HG03108 (cell line): ENCODE results near the gene CHORDC1.
"Not testable (repeated sequence)": the region's sequence is repeated elsewhere in the genome, so short reads cannot be mapped to it uniquely, and the experiment has no call there.

Source experiments
- ATAC-seq: cut with Tn5 transposase; IDR thresholded peaks from one replicate; pipeline ENCODE4 v1.9.1; 2021; ENCODE audit warnings: moderate library complexity; ENCODE audit not compliant: unreplicated experiment

CHORDC1 gene

DNA sequence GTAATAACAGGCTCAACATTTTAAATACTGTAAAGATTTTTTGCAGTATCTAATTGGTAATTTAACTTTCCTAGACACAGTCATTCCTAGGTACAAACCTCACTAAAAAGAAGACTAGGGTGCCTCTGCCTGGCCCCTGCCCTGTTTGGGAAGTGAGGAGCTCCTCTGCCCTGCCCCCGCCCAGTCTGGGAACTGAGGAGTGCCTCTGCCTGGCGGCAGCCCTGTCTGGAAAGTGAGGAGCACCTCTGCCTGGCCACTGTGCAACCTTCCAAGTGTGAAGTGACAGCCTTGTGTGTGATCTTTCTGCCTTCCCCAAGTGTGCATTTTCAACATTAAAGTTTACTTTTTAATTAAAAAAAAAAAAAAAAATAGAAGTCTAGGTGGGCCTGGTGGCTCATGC is 4.2 kb downstream of the CHORDC1 start:
- ATAC-seq, result no peak

- no peak for ATAC-seq
Observed at GRCh38 chr11:90216611-90217010, 6.2 kb downstream of the CHORDC1 start.

DNA sequence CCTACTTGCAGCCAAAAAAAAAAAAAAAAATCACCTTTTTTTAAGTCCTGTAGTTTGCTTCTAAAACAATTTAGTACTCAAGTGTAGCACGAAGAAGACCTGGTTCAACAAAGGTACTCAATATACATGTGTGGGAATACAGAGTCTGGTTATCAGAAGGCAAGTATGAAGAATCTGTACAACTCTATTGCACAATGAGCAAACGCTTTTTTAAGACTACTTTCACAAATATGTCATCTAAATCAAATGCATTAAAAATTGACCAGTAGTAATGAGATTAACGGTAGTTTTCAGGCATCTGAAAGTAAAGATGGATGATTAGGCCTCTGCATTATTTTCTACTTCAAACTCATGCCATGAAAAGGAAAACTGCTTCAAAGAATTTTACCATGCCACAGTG is 9.5 kb downstream of the CHORDC1 start:
- ATAC-seq, result no peak

DNA sequence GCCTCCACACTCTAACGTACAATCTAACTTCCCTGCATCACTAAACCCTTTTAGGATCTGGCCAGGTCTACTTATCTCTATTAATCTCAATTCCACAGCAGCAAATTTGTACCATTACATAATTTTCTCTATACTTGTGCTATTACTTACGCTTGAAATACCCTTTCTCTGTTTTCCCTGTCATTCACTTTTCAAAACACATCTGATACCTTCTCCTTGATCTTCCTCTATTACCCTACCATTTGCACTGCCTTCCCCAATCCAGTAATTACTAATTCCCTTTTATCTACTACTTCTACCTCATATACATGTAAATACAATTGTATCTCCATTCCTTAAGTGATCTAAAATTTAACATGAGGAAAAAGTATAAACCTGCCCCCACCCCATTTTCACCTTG is 14.0 kb downstream of the CHORDC1 start:
- no peak for ATAC-seq

GRCh38 chr11:90207992-90208391 is 14.9 kb downstream of the CHORDC1 start:
- not testable (repeated sequence) for ATAC-seq

GRCh38 chr11:90204832-90205646 is 17.8 kb downstream of the CHORDC1 start:
- ATAC-seq, result peak; percentile 79

DNA sequence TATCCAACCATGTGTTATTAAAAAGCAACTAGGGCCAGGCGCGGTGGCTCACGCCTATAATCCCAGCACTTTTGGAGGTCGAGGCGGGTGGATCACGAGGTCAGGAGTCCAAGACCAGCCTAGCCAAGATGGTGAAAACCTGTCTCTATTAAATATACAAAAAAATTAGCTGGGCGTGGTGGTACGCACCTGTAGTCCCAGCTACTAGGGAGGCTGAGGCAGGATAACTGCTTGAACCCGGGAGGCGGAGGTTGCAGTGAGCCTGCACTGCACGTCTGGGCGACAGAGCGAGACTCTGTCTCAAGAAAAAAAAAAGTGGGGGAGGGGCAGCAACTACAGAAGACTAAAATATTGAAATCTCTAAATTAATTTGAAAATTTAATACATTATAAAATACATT is 18.4 kb downstream of the CHORDC1 start:
- ATAC-seq, result no peak

GRCh38 chr11:90202342-90202741 is 20.5 kb downstream of the CHORDC1 start:
- ATAC-seq, result no peak

DNA sequence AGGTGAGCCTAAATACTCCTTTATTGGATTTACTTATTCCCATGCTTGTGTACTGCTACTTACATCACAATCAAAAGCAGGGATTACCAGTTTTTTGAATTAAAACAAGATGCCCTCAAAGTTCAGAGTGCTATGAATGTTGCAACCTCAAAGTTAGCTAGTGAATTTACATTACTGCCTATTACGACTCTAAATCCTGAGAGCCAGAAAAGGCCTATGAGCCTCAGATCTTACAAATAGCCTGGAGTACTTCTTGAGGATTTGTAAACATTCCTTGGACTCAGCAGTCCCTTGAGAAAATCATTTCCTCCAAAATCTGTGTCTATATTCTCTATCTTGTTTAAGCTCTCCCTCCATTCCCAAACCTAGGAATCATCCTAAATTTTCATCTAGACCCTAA is 25.5 kb downstream of the CHORDC1 start:
- ATAC-seq, result no peak

GRCh38 chr11:90192869-90193582 is 29.8 kb downstream of the CHORDC1 start:
- no peak for ATAC-seq

GRCh38 chr11:90189011-90189410 is 33.8 kb downstream of the CHORDC1 start:
- no peak for ATAC-seq

- ATAC-seq, result no peak
Observed at GRCh38 chr11:90187839-90188238, 35.0 kb downstream of the CHORDC1 start.

GRCh38 chr11:90179923-90180322 is 42.9 kb downstream of the CHORDC1 start:
- ATAC-seq, result no peak

GRCh38 chr11:90178751-90179150 is 44.1 kb downstream of the CHORDC1 start:
- ATAC-seq, result no peak

DNA sequence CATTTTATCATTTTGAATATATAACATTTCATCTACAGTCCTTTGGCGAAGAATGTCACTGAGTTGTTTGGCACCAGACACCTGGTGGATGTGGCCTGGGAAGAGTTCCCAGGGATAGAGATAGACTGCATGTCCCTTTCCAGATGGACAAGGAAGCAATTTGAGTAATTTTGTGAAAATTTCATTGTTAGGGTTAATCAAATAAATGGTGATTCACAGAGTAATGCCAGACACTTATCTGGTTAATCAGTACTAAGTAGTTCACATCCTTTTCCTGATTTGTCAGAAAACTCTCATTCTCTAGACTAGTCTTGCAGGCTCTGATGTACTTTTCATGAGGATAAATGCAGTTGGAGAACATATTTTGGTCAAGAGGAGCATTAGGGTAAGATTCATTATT is 46.8 kb downstream of the CHORDC1 start:
- no peak for ATAC-seq

DNA sequence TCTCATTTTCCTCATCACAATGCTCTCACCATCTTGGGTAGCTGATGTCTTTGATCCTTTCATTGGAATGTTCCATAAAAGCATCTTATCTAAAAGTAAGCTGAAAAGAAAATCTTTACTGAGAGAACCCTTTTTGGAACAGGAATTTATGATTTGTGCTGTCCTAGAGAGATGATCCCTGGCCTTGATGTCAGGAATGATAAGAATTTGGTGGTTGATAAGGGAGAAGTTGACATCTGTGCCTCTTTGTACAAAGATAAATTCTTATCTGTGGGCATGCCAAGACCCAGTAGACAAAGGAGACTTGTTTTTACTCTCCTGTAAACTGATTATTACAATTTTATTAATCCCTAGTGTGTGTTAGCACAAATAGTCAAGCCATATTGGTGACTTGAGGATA is 51.5 kb downstream of the CHORDC1 start:
- no peak for ATAC-seq

DNA sequence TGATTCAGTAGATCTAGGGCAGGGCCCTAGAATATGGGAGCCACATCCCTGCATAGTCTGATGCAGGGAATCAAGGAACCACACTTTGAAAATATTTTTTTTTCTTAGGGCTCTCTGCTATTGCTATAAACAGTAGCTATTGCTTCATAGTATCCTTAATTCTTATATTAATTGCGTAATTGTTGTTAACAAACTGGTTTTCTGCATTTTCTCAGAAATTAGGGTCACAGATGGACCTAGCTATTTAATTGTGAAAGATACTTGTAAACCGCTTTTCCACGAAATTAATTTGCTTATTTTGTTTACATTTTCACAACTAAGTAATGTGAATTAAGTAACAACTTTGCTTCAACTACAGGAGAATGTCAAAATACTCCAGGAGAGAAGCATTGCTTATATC is 54.3 kb downstream of the CHORDC1 start:
- no peak for ATAC-seq

- not testable (repeated sequence) for ATAC-seq
Observed at GRCh38 chr11:90167704-90168103, 55.1 kb downstream of the CHORDC1 start.

DNA sequence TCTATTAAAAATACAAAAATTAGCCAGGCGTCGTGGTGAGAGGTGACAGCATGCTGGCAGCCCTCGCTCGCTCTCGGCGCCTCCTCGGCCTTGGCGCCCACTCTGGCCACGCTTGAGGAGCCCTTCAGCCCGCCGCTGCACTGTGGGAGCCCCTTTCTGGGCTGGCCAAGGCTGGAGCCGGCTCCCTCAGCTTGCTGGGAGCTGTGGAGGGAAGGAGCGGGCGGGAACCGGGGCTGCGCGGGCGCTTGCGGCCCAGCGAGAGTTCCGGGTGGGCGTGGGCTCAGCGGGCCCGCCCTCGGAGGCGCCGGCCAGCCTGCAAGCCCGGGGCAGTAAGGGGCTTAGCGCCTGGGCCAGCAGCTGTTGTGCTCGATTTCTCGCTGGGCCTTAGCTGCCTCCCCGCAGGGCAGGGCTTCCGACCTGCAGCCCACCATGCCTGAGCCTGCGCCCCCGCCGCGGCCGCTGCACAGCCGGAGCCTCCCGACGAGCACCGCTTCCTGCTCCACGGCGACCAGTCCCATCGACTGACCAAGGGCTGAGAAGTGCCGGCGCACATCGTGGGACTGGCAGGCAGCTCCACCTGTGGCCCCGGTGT is 55.8 kb downstream of the CHORDC1 start:
- not testable (repeated sequence) for ATAC-seq
